ENCODE measurements around the gene RPAP3. TPM values are rescaled to one million over a fixed set of nuclear protein-coding genes. Genes with fewer than 3 reads are reported as not detected.
A peak's percentile ranks its signal among the peaks of the same experiment; 100 is the strongest.

Gene RPAP3
- total RNA-seq, 1 donor from 2014 or later: 24.2 TPM

GRCh38 chr12:47746073-47746472 lies 40.2 kb upstream of the RPAP3 start:
- H3K36me3 ChIP-seq: peaks cover 36% of the 10 kb centered on the region
- intact Hi-C loops (cut with micrococcal nuclease): no loop called here
- no peak for DNase-seq

DNA sequence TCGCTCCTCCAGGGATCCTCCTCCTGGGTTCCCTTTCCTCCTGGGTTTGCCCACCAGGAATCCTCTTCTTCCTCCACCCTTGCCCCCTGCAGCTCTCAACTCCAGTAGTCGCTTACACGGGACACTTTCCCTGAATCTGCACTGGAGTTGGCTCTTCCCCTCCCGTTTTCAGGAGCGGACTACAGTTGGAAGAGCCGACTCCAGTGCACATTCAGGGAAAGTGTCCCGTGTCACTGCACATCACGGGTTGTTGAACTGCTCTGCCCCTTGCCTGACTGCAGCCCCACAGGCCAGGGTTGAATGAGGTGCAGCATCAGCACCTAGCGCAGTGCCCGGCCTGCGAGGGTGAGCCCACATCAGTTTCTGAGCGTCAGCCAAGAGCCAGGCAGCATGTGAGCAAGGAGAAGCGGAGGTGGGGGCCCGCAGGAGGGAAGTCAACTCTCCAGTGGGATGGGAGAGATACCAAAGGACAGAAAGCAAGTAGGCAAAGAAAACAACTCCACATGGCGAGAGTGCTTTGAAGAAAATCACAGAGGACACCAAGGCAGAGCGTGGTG lies 39.7 kb upstream of the RPAP3 start:
- Histone ChIP-seq H3K36me3 (peaks cover 35% of the 10 kb centered on the region), H3K4me1 (peaks cover 43% of the 10 kb centered on the region), H3K4me3 (no peak overlapping the region), H3K9me3 (replicated peaks) (no peaks in the 10 kb centered on the region), H3K27ac (replicated peaks) (peak overlapping the region; percentile 2), H3K27me3 (ENCODE audit: low read depth) (no peaks in the 10 kb centered on the region)
- TF ChIP-seq, protein P1, sequence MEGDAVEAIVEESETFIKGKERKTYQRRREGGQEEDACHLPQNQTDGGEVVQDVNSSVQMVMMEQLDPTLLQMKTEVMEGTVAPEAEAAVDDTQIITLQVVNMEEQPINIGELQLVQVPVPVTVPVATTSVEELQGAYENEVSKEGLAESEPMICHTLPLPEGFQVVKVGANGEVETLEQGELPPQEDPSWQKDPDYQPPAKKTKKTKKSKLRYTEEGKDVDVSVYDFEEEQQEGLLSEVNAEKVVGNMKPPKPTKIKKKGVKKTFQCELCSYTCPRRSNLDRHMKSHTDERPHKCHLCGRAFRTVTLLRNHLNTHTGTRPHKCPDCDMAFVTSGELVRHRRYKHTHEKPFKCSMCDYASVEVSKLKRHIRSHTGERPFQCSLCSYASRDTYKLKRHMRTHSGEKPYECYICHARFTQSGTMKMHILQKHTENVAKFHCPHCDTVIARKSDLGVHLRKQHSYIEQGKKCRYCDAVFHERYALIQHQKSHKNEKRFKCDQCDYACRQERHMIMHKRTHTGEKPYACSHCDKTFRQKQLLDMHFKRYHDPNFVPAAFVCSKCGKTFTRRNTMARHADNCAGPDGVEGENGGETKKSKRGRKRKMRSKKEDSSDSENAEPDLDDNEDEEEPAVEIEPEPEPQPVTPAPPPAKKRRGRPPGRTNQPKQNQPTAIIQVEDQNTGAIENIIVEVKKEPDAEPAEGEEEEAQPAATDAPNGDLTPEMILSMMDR (IDR thresholded peaks at IDR 0.05; ENCODE audit: borderline replicate concordance): no peak
- intact Hi-C loops (cut with micrococcal nuclease): no loop called here
- peak; percentile 34 for DNase-seq

More at GRCh38 chr12:47746073-47746472, 40.2 kb upstream of the RPAP3 start:
- H3K9me3 ChIP-seq (replicated peaks): no peaks in the 10 kb centered on the region
- no peaks in the 10 kb centered on the region for H3K27me3 ChIP-seq (ENCODE audit: low read depth)
- H3K27ac ChIP-seq (replicated peaks): no peak overlapping the region
- no peak overlapping the region for H3K4me3 ChIP-seq
- TF ChIP-seq, protein P1 (IDR thresholded peaks at IDR 0.05; ENCODE audit: borderline replicate concordance): no peak
- peaks cover 43% of the 10 kb centered on the region for H3K4me1 ChIP-seq

DNA sequence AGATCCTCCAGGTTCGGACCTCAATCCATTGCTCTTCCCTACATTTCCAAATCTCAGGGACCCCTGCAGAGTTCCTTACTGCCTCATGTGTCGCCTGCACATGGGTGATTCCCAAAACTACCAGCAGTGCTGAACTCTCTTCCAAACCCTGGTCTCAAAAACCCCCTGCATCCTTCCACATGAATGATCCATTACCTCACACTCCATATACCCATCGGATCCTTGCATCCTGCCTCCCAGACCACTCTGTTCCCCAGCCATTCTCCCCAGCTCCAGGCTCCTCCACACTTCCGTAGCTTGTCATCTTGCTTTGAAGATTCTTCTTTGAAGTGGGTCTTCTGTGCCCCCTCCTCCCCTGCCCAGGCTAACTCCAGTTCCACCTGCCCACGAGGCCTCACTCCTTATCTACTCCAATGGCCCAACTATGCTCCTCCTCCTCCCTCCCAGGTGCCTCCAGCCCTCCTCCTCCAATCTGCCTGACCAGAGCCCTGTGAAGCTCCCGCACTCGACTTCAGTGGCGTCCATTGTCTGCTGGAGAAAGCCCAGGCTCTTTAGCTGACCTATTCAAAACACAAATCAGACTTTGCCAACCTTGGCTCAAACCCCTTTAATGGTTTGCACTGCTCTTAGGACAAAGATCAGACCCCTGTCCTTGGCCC lies 39.1 kb upstream of the RPAP3 start:
- Histone ChIP-seq H3K27me3 (ENCODE audit: low read depth) (no peaks in the 10 kb centered on the region), H3K4me3 (no peak overlapping the region), H3K9me3 (replicated peaks) (no peaks in the 10 kb centered on the region), H3K4me1 (peaks cover 44% of the 10 kb centered on the region), H3K27ac (replicated peaks) (peak overlapping the region; percentile 2), H3K36me3 (peaks cover 28% of the 10 kb centered on the region)
- no peak for DNase-seq
- intact Hi-C loops (cut with micrococcal nuclease): no loop called here
- TF ChIP-seq, protein P1 (IDR thresholded peaks at IDR 0.05; ENCODE audit: borderline replicate concordance): no peak

DNA sequence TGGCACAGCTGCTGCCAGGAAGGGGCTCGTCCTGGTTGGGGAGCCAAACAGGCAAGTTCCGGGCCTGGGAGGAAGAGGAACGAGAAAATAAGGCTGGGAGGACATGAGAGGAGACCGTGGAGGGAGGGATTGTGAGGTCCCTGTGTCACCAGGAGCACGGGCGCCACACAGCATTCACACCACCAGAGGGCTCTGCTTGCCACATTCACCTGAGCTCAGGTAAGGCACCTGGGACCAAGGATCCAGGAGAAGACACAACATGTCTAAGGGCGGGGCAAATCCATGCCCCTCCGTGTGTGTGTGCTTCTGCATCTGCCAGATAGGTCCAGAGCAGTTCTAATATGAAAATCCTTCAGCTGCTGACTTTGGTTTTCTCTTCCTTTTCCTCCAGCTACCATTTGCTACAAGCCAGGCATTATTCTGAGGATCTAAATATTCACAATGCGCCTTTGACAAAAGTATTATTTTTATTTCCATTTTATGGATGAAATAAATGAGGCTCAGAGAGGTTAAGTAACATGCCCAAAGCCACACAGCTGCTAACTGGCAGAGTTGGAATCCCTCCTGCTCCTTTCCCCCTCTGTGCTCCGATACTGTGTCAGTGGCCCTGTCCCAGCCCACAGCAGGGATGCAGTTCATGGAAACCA lies 38.3 kb upstream of the RPAP3 start:
- no peak for DNase-seq
- TF ChIP-seq, protein P1 (IDR thresholded peaks at IDR 0.05; ENCODE audit: borderline replicate concordance): peak; percentile 49
- Histone ChIP-seq H3K27ac (replicated peaks) (no peak overlapping the region), H3K4me3 (no peak overlapping the region), H3K36me3 (peaks cover 28% of the 10 kb centered on the region), H3K27me3 (ENCODE audit: low read depth) (no peaks in the 10 kb centered on the region), H3K9me3 (replicated peaks) (no peaks in the 10 kb centered on the region), H3K4me1 (peaks cover 51% of the 10 kb centered on the region)
- intact Hi-C loops (cut with micrococcal nuclease): no loop called here

- H3K36me3 ChIP-seq: peaks cover 23% of the 10 kb centered on the region
- intact Hi-C loops (cut with micrococcal nuclease): no loop called here
- no peaks in the 10 kb centered on the region for H3K27me3 ChIP-seq (ENCODE audit: low read depth)
- H3K4me1 ChIP-seq: peaks cover 59% of the 10 kb centered on the region
- no peak for DNase-seq
- no peaks in the 10 kb centered on the region for H3K9me3 ChIP-seq (replicated peaks)
- H3K4me3 ChIP-seq: no peak overlapping the region
- no peak overlapping the region for H3K27ac ChIP-seq (replicated peaks)
- TF ChIP-seq, protein P1 (IDR thresholded peaks at IDR 0.05; ENCODE audit: borderline replicate concordance): no peak
Observed at GRCh38 chr12:47743311-47743860, 37.6 kb upstream of the RPAP3 start.
